SK-N-SH treated with all-trans-retinoic acid at 6 μM for 48 hours (cell line): ENCODE measurements around the gene CCDC88C.

ENCODE experiments used
- ATAC-seq: fragments of 200-7000 bp; cut with Tn5 transposase; 3 replicates; pipeline ENCODE4 v1.9.1; 2020; ENCODE audit warnings: mild to moderate bottlenecking, moderate library complexity
- ARNTL ChIP-seq: fragments of 450-650 bp; formaldehyde crosslinking; IDR thresholded peaks from 2 replicates; pipeline ENCODE4 v1.5.0; 2020; ENCODE audit warnings: low read depth, mild to moderate bottlenecking, moderate library complexity, borderline replicate concordance
- BACH2 ChIP-seq: fragments of 250-450 bp; sonication (Bioruptor Pico); IDR thresholded peaks from 2 replicates; pipeline ENCODE4 v1.9.0; 2021; ENCODE audit warnings: mild to moderate bottlenecking, borderline replicate concordance
- CSDC2 ChIP-seq: fragments of 250-450 bp; sonication (Bioruptor Pico); IDR thresholded peaks from 2 replicates; pipeline ENCODE4 v1.5.0; 2020; ENCODE audit warnings: mild to moderate bottlenecking, moderate library complexity
- ESRRG ChIP-seq: fragments of 250-450 bp; sonication (Bioruptor Pico); IDR thresholded peaks from 2 replicates; pipeline ENCODE4 v1.6.1; 2021; ENCODE audit warnings: mild to moderate bottlenecking
- GLIS3 ChIP-seq: fragments of 250-450 bp; sonication (Bioruptor Pico); IDR thresholded peaks from 2 replicates; pipeline ENCODE4 v1.5.0; 2020; ENCODE audit warnings: mild to moderate bottlenecking, moderate library complexity
- ISL1 ChIP-seq: fragments of 250-450 bp; sonication (Bioruptor Pico); IDR thresholded peaks from 2 replicates; pipeline ENCODE4 v2.1.2; 2022; ENCODE audit warnings: mild to moderate bottlenecking, moderate library complexity
- OSR1 ChIP-seq: fragments of 250-450 bp; sonication (Bioruptor Pico); IDR thresholded peaks from 2 replicates; pipeline ENCODE4 v1.8.0; 2022; ENCODE audit warnings: moderate library complexity, mild to moderate bottlenecking, inconsistent platforms
- PATZ1 ChIP-seq: fragments of 250-450 bp; sonication (Bioruptor Pico); IDR thresholded peaks from 2 replicates; pipeline ENCODE4 v1.8.0; 2020; ENCODE audit warnings: mild to moderate bottlenecking, moderate library complexity, borderline replicate concordance
- PPARA ChIP-seq: fragments of 250-450 bp; sonication (Bioruptor Pico); IDR thresholded peaks from 2 replicates; pipeline ENCODE4 v1.5.0; 2020; ENCODE audit warnings: mild to moderate bottlenecking, borderline replicate concordance
- RARB ChIP-seq: fragments of 250-450 bp; sonication (Bioruptor Pico); IDR thresholded peaks from 2 replicates; pipeline ENCODE4 v1.8.0; 2021; ENCODE audit warnings: mild to moderate bottlenecking, moderate library complexity
- SNAI2 ChIP-seq: fragments of 250-450 bp; sonication (Bioruptor Pico); IDR thresholded peaks from 2 replicates; pipeline ENCODE4 v1.5.0; 2020; ENCODE audit warnings: mild to moderate bottlenecking, moderate library complexity
- TCF4 ChIP-seq: fragments of 250-450 bp; sonication (Bioruptor Pico); IDR thresholded peaks from 2 replicates; pipeline ENCODE4 v1.8.0; 2021; ENCODE audit warnings: mild to moderate bottlenecking, moderate library complexity, borderline replicate concordance
- TOX ChIP-seq: fragments of 250-450 bp; sonication (Bioruptor Pico); IDR thresholded peaks from 2 replicates; pipeline ENCODE4 v1.8.0; 2021; ENCODE audit warnings: mild to moderate bottlenecking, moderate library complexity, borderline replicate concordance
- TSHZ2 ChIP-seq: fragments of 250-450 bp; sonication (Bioruptor Pico); IDR thresholded peaks from 2 replicates; pipeline ENCODE4 v1.5.0; 2020; ENCODE audit warnings: mild to moderate bottlenecking, moderate library complexity
- ZC3H10 ChIP-seq: fragments of 250-450 bp; sonication (Bioruptor Pico); IDR thresholded peaks from 2 replicates; pipeline ENCODE4 v1.5.1; 2021; ENCODE audit warnings: mild to moderate bottlenecking, moderate library complexity
- ZFP3 ChIP-seq: fragments of 250-450 bp; sonication (Bioruptor Pico); IDR thresholded peaks from 2 replicates; pipeline ENCODE4 v1.5.0; 2020; ENCODE audit warnings: mild to moderate bottlenecking, moderate library complexity
- ZFP30 ChIP-seq: fragments of 450-650 bp; formaldehyde crosslinking; IDR thresholded peaks from 2 replicates; pipeline ENCODE4 v1.5.0; 2022; ENCODE audit warnings: mild to moderate bottlenecking, moderate library complexity
- ZNF565 ChIP-seq: fragments of 450-650 bp; formaldehyde crosslinking; conservative IDR thresholded peaks from 2 replicates; pipeline ENCODE4 v1.5.0; 2020; ENCODE audit warnings: low read depth, mild to moderate bottlenecking, moderate library complexity
- ZNF70 ChIP-seq: fragments of 450-650 bp; formaldehyde crosslinking; IDR thresholded peaks from 2 replicates; pipeline ENCODE4 v1.5.0; 2020; ENCODE audit warnings: mild to moderate bottlenecking, moderate library complexity
- ZNF8 ChIP-seq: fragments of 450-650 bp; formaldehyde crosslinking; IDR thresholded peaks from 2 replicates; pipeline ENCODE4 v1.5.0; 2020; ENCODE audit warnings: mild to moderate bottlenecking, moderate library complexity
- TF ChIP-seq, protein P1 (sequence below): fragments of 250-450 bp; sonication (Bioruptor Pico); IDR thresholded peaks from 2 replicates; pipeline ENCODE4 v1.8.0; 2021; ENCODE audit warnings: low read depth, mild to moderate bottlenecking, moderate library complexity, borderline replicate concordance
- TF ChIP-seq, protein P2 (sequence below): fragments of 250-450 bp; sonication (Bioruptor Pico); IDR thresholded peaks from 2 replicates; pipeline ENCODE4 v1.5.1; 2021; ENCODE audit warnings: mild to moderate bottlenecking, moderate library complexity
- TF ChIP-seq, protein P3 (sequence below): fragments of 250-450 bp; sonication (Bioruptor Pico); IDR thresholded peaks from 2 replicates; pipeline ENCODE4 v1.5.1; 2020; ENCODE audit warnings: low read depth, mild to moderate bottlenecking, moderate library complexity

Gene CCDC88C

GRCh38 chr14:91238085-91238484, 179.5 kb downstream of the CCDC88C start:
- TF ChIP-seq TSHZ2 (no peak), SNAI2 (CRISPR knock-in tag) (no peak), ZFP30 (CRISPR knock-in tag) (no peak), BACH2 (CRISPR knock-in tag) (no peak), ARNTL (CRISPR knock-in tag) (no peak), ZNF565 (CRISPR knock-in tag) (no peak), ZC3H10 (CRISPR knock-in tag) (no peak), RARB (CRISPR knock-in tag) (no peak), ISL1 (CRISPR knock-in tag) (no peak), ZFP3 (no peak), CSDC2 (CRISPR knock-in tag) (no peak), GLIS3 (no peak), OSR1 (CRISPR knock-in tag) (no peak), ESRRG (CRISPR knock-in tag) (no peak), PATZ1 (CRISPR knock-in tag) (no peak), PPARA (CRISPR knock-in tag) (no peak), TCF4 (no peak), ZNF70 (CRISPR knock-in tag) (no peak)
- TF ChIP-seq, protein P1, sequence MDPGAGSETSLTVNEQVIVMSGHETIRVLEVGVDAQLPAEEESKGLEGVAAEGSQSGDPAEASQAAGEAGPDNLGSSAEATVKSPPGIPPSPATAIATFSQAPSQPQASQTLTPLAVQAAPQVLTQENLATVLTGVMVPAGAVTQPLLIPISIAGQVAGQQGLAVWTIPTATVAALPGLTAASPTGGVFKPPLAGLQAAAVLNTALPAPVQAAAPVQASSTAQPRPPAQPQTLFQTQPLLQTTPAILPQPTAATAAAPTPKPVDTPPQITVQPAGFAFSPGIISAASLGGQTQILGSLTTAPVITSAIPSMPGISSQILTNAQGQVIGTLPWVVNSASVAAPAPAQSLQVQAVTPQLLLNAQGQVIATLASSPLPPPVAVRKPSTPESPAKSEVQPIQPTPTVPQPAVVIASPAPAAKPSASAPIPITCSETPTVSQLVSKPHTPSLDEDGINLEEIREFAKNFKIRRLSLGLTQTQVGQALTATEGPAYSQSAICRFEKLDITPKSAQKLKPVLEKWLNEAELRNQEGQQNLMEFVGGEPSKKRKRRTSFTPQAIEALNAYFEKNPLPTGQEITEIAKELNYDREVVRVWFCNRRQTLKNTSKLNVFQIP (CRISPR knock-in tag): no peak
- TF ChIP-seq, protein P2, sequence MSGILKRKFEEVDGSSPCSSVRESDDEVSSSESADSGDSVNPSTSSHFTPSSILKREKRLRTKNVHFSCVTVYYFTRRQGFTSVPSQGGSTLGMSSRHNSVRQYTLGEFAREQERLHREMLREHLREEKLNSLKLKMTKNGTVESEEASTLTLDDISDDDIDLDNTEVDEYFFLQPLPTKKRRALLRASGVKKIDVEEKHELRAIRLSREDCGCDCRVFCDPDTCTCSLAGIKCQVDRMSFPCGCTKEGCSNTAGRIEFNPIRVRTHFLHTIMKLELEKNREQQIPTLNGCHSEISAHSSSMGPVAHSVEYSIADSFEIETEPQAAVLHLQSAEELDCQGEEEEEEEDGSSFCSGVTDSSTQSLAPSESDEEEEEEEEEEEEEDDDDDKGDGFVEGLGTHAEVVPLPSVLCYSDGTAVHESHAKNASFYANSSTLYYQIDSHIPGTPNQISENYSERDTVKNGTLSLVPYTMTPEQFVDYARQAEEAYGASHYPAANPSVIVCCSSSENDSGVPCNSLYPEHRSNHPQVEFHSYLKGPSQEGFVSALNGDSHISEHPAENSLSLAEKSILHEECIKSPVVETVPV (CRISPR knock-in tag): no peak
- ATAC-seq: no peak

- no peak for TF ChIP-seq ZFP3
- no peak for TF ChIP-seq ZNF8 (CRISPR knock-in tag)
- no peak for TF ChIP-seq OSR1 (CRISPR knock-in tag)
- TF ChIP-seq PATZ1 (CRISPR knock-in tag): no peak
- no peak for TF ChIP-seq ISL1 (CRISPR knock-in tag)
- no peak for TF ChIP-seq TOX (CRISPR knock-in tag)
- TF ChIP-seq BACH2 (CRISPR knock-in tag): no peak
- no peak for TF ChIP-seq ZFP30 (CRISPR knock-in tag)
- no peak for TF ChIP-seq RARB (CRISPR knock-in tag)
- no peak for TF ChIP-seq ARNTL (CRISPR knock-in tag)
- TF ChIP-seq, protein P2 (CRISPR knock-in tag): no peak
- TF ChIP-seq TSHZ2: no peak
- TF ChIP-seq, protein P3, sequence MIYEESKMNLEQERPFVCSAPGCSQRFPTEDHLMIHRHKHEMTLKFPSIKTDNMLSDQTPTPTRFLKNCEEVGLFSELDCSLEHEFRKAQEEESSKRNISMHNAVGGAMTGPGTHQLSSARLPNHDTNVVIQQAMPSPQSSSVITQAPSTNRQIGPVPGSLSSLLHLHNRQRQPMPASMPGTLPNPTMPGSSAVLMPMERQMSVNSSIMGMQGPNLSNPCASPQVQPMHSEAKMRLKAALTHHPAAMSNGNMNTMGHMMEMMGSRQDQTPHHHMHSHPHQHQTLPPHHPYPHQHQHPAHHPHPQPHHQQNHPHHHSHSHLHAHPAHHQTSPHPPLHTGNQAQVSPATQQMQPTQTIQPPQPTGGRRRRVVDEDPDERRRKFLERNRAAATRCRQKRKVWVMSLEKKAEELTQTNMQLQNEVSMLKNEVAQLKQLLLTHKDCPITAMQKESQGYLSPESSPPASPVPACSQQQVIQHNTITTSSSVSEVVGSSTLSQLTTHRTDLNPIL (CRISPR knock-in tag): no peak
- 0 out of 3 replicates have a peak, but pooled peaks have one; percentile 24 for ATAC-seq
These were observed 180.4 kb downstream of the CCDC88C start for GRCh38 chr14:91237219-91237618.
